Tibial nerve (tissue), 4 donors: Measurements from ENCODE around the gene FAM111A. TPM values are rescaled to one million over a fixed set of nuclear protein-coding genes. Genes with fewer than 3 reads are reported as not detected.
"Not testable (repeated sequence)": the region's sequence is repeated elsewhere in the genome, so short reads cannot be mapped to it uniquely, and the experiment has no call there.

Experiments
- DNase-seq, 2 donors: peaks; one replicate each; pipeline ENCODE4 v3.0.0-alpha.2; 2019; ENCODE audit warnings: low spot score in 2 of 2
- H3K27ac ChIP-seq, 4 donors: fragments of 200-600 bp; sonication (generic) in 3 of 4; one replicate each; pipeline ENCODE4 v1.5.1; 2017 to 2019; ENCODE audit warnings: mild to moderate bottlenecking in 1 of 4
- H3K27me3 ChIP-seq, 2 donors: fragments of 200-600 bp; sonication (generic) in 1 of 2; one replicate each; pipeline versions ENCODE4 v1.5.1 to v1.6.0; 2017 to 2019
- H3K36me3 ChIP-seq, 3 donors: fragments of 200-600 bp; sonication (generic); one replicate each; pipeline ENCODE4 v1.5.1; 2018 to 2019
- H3K4me1 ChIP-seq, 4 donors: fragments of 200-600 bp; sonication (generic) in 3 of 4; one replicate each; pipeline ENCODE4 v1.5.1; 2017 to 2019
- H3K4me3 ChIP-seq, 4 donors: fragments of 200-600 bp; sonication (generic) in 3 of 4; one replicate each; pipeline ENCODE4 v1.5.1; 2017 to 2019; ENCODE audit warnings: mild to moderate bottlenecking in 1 of 4, moderate library complexity in 1 of 4
- H3K9me3 ChIP-seq, 4 donors: fragments of 200-600 bp; sonication (generic) in 3 of 4; one replicate each; pipeline ENCODE4 v1.5.1; 2017 to 2019
- EP300 ChIP-seq, 2 donors: sonication (generic); formaldehyde crosslinking; IDR thresholded peaks; one replicate each; pipeline ENCODE4 v1.6.1; 2017; ENCODE audit warnings: antibody characterized with exemption in 2 of 2, mild to moderate bottlenecking in 1 of 2
- POLR2A ChIP-seq, 2 donors: fragments of 450-650 bp; IDR thresholded peaks; one replicate each; pipeline ENCODE4 v1.6.1; 2017; ENCODE audit warnings: antibody characterized with exemption in 2 of 2, mild to moderate bottlenecking in 2 of 2, moderate library complexity in 2 of 2
- WGBS, 2 donors: methylation state at CpG; one replicate each; pipeline ENCODE4 v1.1.5; 2018; 5-methylcytosine and 5-hydroxymethylcytosine counted together
- total RNA-seq, 4 donors: library from RNA; depleted of rRNA; stranded (reverse); fragments of >200 nt; gene quantifications; one replicate each; pipeline ENCODE4 v1.1.0, GENCODE V29; 2016
- TF ChIP-seq, protein P1 (sequence below), 5 experiments: fragments of 200-600 bp in 3 of 5; fragments of 450-650 bp in 2 of 5; sonication (generic) in 3 of 5; IDR thresholded peaks; one replicate each; pipeline ENCODE4 v1.5.1; 2016 to 2019; ENCODE audit warnings: antibody characterized with exemption in 5 of 5, mild to moderate bottlenecking in 3 of 5, moderate library complexity in 2 of 5

FAM111A gene
- total RNA-seq, 4 donors from 2014 or later, result 24.3 to 76.9 (median 40.3) TPM

DNA sequence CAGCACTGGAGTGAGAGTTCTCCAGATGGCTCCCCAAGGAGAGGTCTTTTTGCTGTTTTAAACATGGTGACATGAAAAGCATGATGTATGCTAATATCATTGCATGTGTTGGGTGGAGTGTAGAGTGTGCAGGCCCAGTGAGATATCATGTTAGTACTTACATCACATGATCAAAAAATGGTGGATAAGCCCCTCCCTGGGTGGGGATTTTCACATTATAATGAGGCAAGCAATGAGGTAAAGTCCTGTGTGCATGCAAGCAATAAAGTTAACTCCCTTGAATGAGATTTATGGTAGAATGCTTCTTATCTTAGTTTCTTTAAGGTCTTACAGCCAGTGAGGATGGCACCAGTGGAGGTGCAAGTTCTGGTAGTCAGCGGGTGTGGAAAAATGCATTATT lies 27.1 kb upstream of the FAM111A start:
- H3K27me3 ChIP-seq, result no peaks in the 10 kb centered on the region
- no peaks in the 10 kb centered on the region for H3K36me3 ChIP-seq
- H3K4me3 ChIP-seq, result no peak overlapping the region
- no peak for DNase-seq
- no peak overlapping the region for H3K27ac ChIP-seq
- TF ChIP-seq EP300 (IDR thresholded peaks at IDR 0.05) (no peak), POLR2A (IDR thresholded peaks at IDR 0.05) (no peak)
- TF ChIP-seq, protein P1, sequence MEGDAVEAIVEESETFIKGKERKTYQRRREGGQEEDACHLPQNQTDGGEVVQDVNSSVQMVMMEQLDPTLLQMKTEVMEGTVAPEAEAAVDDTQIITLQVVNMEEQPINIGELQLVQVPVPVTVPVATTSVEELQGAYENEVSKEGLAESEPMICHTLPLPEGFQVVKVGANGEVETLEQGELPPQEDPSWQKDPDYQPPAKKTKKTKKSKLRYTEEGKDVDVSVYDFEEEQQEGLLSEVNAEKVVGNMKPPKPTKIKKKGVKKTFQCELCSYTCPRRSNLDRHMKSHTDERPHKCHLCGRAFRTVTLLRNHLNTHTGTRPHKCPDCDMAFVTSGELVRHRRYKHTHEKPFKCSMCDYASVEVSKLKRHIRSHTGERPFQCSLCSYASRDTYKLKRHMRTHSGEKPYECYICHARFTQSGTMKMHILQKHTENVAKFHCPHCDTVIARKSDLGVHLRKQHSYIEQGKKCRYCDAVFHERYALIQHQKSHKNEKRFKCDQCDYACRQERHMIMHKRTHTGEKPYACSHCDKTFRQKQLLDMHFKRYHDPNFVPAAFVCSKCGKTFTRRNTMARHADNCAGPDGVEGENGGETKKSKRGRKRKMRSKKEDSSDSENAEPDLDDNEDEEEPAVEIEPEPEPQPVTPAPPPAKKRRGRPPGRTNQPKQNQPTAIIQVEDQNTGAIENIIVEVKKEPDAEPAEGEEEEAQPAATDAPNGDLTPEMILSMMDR (IDR thresholded peaks at IDR 0.05), result no peak
- H3K4me1 ChIP-seq, result no peaks in the 10 kb centered on the region
- WGBS, 2 donors, result 96 to 100% methylated on average over 1 of the region's 1 CpG
- peaks cover 0 to 21% (median 6%) of the 10 kb centered on the region in 4 donors for H3K9me3 ChIP-seq

DNA sequence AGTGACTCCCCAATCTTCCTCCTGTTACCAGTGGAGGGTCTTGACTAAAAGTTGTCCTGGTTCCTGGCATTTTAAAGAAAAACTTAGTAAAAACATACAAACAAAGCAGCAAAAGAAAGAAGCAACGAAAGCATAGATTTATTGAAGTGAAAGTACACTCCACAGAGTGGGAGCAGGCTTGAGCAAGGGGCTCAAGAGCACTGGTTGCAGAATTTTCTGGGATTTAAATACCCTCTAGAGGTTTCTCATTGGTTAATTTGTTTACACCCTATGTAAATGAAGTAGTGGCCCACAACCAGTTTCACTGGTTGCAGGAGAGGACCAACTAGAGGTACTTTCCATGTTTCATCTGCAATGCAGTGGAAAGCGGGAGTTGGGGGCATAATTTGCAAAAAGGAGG lies 24.9 kb upstream of the FAM111A start:
- H3K27ac ChIP-seq, result no peak overlapping the region
- H3K4me1 ChIP-seq, result no peaks in the 10 kb centered on the region
- WGBS, 2 donors, result 93 to 96% methylated on average over 2 of the region's 2 CpGs
- DNase-seq, result no peak
- no peaks in the 10 kb centered on the region for H3K36me3 ChIP-seq
- no peaks in the 10 kb centered on the region for H3K27me3 ChIP-seq
- peaks cover 0 to 21% (median 6%) of the 10 kb centered on the region in 4 donors for H3K9me3 ChIP-seq
- no peak overlapping the region for H3K4me3 ChIP-seq
- TF ChIP-seq POLR2A (IDR thresholded peaks at IDR 0.05), result no peak
- no peak for TF ChIP-seq EP300 (IDR thresholded peaks at IDR 0.05)
- TF ChIP-seq, protein P1 (IDR thresholded peaks at IDR 0.05), result no peak

DNA sequence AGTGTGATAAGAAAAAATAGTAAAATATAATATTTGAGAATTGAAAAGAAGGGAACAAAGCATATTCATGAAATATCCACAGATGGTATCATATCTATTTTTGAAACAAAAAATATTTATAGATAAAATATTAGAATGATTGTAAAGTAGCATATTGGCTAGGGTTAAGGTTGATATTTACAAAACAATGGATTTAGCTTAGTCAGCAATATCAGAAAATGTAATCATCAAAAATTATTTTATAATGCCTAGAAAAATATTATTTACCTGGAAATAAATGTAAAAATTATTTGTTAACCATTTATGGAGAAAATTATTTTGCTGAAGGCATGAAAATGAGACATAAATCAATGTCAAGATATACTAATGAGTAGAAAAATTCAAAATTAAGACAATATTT lies 22.8 kb upstream of the FAM111A start:
- Histone ChIP-seq H3K27ac (no peak overlapping the region), H3K27me3 (no peaks in the 10 kb centered on the region), H3K4me1 (no peaks in the 10 kb centered on the region), H3K9me3 (peaks cover 0 to 21% (median 6%) of the 10 kb centered on the region in 4 donors), H3K4me3 (no peak overlapping the region), H3K36me3 (no peaks in the 10 kb centered on the region)
- DNase-seq, result no peak
- no peak for TF ChIP-seq EP300 (IDR thresholded peaks at IDR 0.05)
- no peak for TF ChIP-seq POLR2A (IDR thresholded peaks at IDR 0.05)
- TF ChIP-seq, protein P1 (IDR thresholded peaks at IDR 0.05), result no peak

DNA sequence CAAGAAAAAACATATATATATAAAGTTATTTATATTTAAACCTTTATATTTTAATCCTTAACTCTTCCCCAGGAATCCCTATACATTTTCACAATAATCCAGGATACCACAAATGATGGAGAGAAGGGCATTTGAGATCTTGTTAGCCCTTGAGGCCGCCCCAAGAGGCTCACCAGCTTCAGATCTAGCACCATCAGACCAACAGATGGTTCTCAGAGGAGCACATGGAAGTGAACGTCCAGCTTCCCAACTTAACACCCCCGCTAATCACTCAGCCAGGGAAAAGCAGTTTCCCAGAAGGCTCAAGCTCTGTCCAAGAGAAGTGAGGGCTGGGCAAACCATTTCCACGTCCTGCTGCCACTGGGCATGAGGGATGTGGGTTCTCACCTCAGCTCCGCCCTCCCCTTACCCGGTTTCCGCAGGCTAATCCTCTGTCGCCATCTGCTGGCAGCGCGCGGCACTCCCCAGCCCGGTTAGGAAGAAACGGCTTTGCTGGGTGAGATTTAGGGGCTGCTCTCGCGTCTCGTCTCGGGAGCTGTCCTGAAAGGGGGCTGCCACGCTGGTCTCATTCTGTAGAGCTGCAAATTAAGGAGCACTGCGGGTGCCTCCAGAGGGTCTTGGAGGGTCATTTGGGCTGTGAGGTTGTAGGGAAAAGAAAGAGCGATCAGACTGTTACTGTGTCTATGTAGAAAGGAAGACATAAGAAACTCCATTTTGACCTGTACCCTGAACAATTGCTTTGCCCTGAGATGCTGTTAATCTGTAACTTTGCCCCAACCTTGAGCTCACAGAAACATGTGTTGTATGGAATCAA lies 6.8 kb upstream of the FAM111A start:
- peak; percentile 62 to 86 for DNase-seq
- 10 to 16% methylated on average over 20 of the region's 20 CpGs for WGBS, 2 donors
- Histone ChIP-seq H3K36me3 (peaks cover 0 to 54% (median 10%) of the 10 kb centered on the region in 3 donors), H3K27ac (peak overlapping the region in 1 of 4 donors; percentile 1), H3K9me3 (peaks cover 0 to 8% (median 0%) of the 10 kb centered on the region in 4 donors), H3K27me3 (no peaks in the 10 kb centered on the region), H3K4me1 (peaks cover 0 to 19% (median 2%) of the 10 kb centered on the region in 4 donors), H3K4me3 (no peak overlapping the region)
- TF ChIP-seq POLR2A (IDR thresholded peaks at IDR 0.05) (no peak), EP300 (IDR thresholded peaks at IDR 0.05) (no peak)
- TF ChIP-seq, protein P1 (IDR thresholded peaks at IDR 0.05), result peak; percentile 89 to 99 (median 96)

DNA sequence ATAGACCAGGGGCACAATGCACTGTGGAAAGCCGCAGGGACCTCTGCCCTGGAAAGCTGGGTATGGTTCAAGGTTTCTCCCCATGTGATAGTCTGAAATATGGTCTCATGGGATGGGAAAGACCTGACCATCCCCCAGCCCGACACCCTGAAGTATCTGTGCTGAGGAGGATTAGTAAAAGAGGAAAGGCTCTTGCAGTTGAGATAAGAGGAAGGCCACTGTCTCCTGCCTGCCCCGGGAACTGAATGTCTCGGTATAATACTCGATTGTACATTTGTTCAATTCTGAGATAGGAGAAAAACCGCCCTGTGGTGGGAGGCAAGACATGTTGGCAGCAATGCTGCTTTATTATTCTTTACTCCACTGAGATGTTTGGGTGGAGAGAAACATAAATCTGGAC lies 6.1 kb upstream of the FAM111A start:
- not testable (repeated sequence) for DNase-seq, H3K27ac ChIP-seq, H3K4me3 ChIP-seq, H3K27me3 ChIP-seq, H3K9me3 ChIP-seq
- Histone ChIP-seq H3K36me3 (peaks cover 0 to 47% (median 5%) of the 10 kb centered on the region in 3 donors), H3K4me1 (peaks cover 0 to 26% (median 2%) of the 10 kb centered on the region in 4 donors)
- 69 to 75% methylated on average over 6 of the region's 6 CpGs for WGBS, 2 donors
